Fibroblast of skin of left quadriceps (primary cell): Measurements from ENCODE around the gene SKP2.
A peak's percentile ranks its signal among the peaks of the same experiment; 100 is the strongest.

Source experiments
- DNase-seq, 2 experiments: peaks; one replicate each; pipeline ENCODE4 v3.0.0-alpha.2; 2013; ENCODE audit warnings: low read depth in 2 of 2

Gene SKP2

DNA sequence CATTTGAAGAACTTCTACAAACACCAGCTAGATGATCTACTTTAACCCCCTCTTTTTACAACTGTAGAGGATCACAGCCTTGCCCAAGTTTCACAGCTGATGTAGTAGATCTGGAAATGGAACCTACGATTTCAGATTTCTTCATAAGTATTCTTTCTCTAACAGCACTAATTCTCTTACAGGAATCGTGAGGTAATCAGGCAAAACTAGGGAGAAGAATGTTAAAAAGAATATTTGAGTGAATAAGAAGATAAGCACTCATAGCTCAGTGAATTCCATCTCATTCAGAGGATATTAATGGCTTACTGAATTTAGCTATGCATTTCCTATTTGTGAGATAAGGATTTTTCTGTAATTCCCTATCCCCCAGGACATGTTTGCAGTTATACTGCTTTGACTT, 47.7 kb downstream of the SKP2 start:
- peak in 1 of 2 experiments; percentile 4 for DNase-seq

DNA sequence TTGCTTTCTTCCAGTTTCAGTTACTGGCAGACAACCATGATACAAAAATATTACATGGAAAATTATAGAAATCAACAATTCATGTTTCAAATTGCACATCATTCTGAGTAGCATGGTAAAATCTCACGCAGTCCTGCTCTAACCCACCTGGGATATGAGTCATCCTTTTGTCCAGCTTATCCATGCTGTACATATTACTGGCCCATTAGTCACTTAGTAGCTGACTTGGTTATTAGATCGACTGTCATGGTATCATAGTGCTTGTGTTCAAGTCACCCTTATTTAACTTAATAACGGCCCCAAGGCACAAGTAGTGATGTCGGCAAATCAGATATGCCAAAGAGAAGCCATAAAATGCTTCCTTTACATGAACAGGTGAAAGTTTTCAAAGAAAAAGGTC, 48.6 kb downstream of the SKP2 start:
- DNase-seq, result no peak

- DNase-seq, result peak in 1 of 2 experiments; percentile 14
These were observed 50.6 kb downstream of the SKP2 start for GRCh38 chr5:36202521-36202961.

DNA sequence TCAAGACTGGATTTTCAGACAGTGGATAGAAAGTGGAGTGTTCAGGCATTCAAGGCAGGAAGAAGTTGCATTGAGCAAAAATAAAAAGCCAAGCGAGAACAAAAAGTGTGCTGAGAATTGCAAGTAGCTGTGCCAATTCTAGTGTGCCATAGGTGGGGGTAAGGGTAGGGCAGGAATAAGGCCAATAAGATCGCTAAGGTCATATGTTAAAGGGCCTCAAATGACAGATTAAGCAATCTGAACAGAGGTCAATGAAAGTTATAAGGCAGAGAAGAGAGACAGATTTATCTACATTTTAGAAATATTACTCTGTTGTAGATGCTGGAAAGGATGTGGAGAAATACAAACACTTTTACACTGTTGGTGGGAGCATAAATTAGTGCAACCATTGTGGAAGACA, 53.4 kb downstream of the SKP2 start:
- no peak for DNase-seq

DNA sequence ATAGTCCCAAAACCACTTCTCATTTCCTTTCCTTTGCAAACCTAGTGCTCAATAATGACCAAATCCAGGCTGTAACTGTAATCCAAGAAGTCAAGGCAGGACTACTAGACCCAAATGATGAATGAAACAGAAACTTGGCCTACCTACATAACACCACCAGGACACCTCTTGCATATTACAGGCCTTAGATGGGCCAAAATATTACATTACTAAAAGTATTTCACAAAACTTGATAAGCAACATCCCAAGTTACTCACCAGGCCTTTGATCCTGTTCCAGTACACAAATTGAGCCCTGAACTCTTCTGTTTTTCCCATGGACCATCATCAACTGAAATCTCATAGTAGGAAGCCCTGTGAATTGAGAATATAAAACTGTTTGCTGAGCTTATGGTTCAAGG, 55.0 kb downstream of the SKP2 start:
- no peak for DNase-seq

- no peak for DNase-seq
These were observed 56.9 kb downstream of the SKP2 start for GRCh38 chr5:36208786-36209185.

- DNase-seq, result no peak
These were observed 57.8 kb downstream of the SKP2 start for GRCh38 chr5:36209664-36210063.

DNA sequence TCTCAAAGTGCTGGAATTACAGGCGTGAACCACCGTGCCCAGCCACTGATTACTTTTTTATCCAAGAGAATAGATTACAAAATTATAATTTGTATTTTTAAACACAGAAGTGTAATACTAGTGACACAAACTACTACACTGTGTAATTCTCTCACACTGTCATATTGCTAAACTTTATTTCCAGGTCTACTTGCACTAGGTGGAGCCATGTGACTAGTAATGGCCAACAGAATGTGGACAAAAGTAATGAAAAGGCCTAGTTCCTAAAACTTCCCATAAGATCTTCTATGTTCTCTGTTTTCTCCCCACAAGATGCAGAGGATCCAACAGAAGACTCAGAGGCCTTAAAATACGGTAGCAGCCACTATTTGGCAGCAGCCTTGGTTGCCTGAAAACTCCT, 62.5 kb downstream of the SKP2 start:
- DNase-seq, result no peak

- DNase-seq, result no peak
These were observed 64.0 kb downstream of the SKP2 start for GRCh38 chr5:36215910-36216309.

DNA sequence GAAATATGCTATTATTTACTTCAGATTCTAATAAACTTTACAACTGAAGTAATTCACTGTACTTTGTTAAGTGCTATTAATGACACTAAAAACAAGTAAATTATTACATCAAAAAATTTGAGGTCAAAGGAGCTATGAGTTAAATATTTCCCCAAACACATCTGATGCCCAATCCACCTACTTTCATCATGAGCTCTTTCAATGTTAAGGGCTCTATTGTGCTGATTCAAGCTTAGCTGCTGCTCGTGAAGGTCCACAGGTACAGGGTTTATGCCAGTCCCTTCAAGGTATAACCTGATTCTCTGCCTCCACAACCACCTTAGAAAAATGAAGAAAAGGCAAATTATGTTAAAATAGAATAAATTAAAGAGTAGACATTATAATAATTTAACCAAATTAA, 65.7 kb downstream of the SKP2 start:
- no peak for DNase-seq

GRCh38 chr5:36217988-36218387, 66.1 kb downstream of the SKP2 start:
- DNase-seq, result no peak

DNA sequence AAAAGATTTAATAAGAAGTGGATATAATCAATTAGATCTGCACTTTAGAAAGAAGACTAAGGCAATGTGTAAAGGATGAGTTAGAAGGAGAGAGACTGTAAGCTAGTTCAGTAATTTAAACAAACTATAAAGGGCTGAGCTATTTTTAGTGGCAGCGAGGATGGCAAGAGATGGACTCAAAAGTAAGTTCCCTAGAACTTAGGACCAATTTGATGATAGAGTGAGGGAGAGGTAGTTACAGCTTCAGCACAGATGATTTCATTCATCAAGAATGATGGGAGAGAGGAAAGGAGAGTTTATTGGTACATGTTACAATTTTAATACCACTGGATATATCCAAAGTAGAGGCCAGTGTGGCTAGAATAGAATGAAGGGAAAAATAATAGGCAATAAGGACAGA, 70.7 kb downstream of the SKP2 start:
- DNase-seq, result no peak

- DNase-seq, result peak in 1 of 2 experiments; percentile 7
These were observed 75.1 kb downstream of the SKP2 start for GRCh38 chr5:36227046-36227445.

GRCh38 chr5:36228505-36228904, 76.6 kb downstream of the SKP2 start:
- DNase-seq, result no peak

DNA sequence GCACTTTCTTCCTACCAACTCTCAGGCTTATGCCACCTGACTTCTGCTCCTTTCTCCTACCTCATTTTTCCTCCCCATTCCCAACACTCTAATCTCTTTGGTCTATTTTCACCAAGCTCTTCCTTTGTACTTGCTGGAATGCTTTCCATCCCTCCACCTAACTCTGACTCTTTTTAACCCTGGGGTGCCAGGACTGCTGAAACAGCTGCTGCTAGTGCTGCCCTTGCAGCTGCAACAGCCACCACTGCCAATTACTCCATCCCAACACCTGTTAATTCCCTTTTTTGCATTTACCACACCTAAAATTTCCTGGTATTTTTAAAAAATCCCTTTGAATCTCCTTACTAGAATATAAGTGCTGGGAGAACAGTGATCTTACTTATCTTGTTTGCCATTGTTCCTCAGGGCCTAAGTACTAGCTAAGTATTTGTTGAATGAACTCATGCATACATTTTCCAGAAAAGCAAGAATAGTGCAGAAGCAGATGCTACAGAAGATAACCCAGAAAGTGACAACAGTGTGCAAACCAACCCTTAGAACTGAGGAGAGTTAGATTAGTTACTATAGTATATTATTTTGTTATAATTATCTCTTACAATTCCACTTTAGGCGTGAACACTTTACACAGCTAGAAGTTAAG, 78.4 kb downstream of the SKP2 start:
- DNase-seq, result no peak

DNA sequence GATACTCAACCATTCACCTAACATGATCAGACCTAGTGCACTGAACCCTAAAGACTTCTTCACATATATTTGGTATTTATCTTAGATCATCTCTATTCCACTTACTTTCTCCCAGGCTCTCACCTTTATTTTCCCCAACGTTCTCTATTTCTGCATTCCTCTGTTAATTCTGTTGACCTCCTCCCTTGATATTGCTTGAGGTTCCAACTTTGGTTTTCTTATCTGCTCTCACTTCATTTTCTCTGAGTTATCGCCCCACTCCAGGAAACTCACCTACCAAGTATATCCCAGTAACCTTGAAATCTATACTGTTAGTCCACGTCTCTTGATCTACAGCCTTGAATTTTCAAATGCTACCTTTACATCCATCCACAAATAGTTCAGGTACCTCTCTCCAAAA, 80.6 kb downstream of the SKP2 start:
- DNase-seq, result no peak
